Activated T-helper 17 cell treated with anti-CD3 and anti-CD28 coated beads, Interleukin-2, amount 50 U/mL, for 72 hours (primary cell): Measurements from ENCODE around the gene VCPKMT. TPM values are rescaled to one million over a fixed set of nuclear protein-coding genes. Genes with fewer than 3 reads are reported as not detected.

Experiments
- ATAC-seq: fragments of 150-1000 bp; cut with Tn5 transposase; replicated peaks from 2 replicates; pipeline ENCODE4 v1.10.0; 2021; ENCODE audit warnings: mild to moderate bottlenecking, moderate library complexity
- H3K27ac Mint-ChIP-seq: one replicate; pipeline ENCODE4 v1.8.0; 2022; ENCODE audit warnings: mixed read lengths
- H3K27me3 Mint-ChIP-seq: one replicate; pipeline ENCODE4 v1.8.0; 2022; ENCODE audit warnings: mixed read lengths
- H3K36me3 Mint-ChIP-seq: one replicate; pipeline ENCODE4 v1.8.0; 2022; ENCODE audit warnings: low read depth, mild to moderate bottlenecking, mixed read lengths
- H3K4me1 Mint-ChIP-seq: one replicate; pipeline ENCODE4 v1.8.0; 2022; ENCODE audit warnings: mixed read lengths
- H3K4me3 Mint-ChIP-seq: one replicate; pipeline ENCODE4 v1.8.0; 2022; ENCODE audit warnings: mild to moderate bottlenecking, mixed read lengths
- H3K9me3 Mint-ChIP-seq: one replicate; pipeline ENCODE4 v1.8.0; 2022; ENCODE audit warnings: mixed read lengths
- total RNA-seq, 2 donors: library from RNA; stranded (reverse); gene quantifications; one replicate each; pipeline ENCODE4 v1.2.3, GENCODE V29; 2022

VCPKMT gene
- total RNA-seq, 2 donors from 2014 or later: 8.2 to 11.4 TPM

- H3K4me1 Mint-ChIP-seq: peaks cover 21% of the 10 kb centered on the region
- no peak for ATAC-seq
- H3K9me3 Mint-ChIP-seq: no peaks in the 10 kb centered on the region
- H3K4me3 Mint-ChIP-seq: peak overlapping the region; percentile 73
- H3K36me3 Mint-ChIP-seq: peaks cover 37% of the 10 kb centered on the region
- H3K27me3 Mint-ChIP-seq: no peaks in the 10 kb centered on the region
- peak overlapping the region; percentile 47 for H3K27ac Mint-ChIP-seq
Measured at GRCh38 chr14:50103558-50103957, 12.8 kb downstream of the VCPKMT start.

- H3K27me3 Mint-ChIP-seq: no peaks in the 10 kb centered on the region
- peaks cover 29% of the 10 kb centered on the region for H3K4me1 Mint-ChIP-seq
- peaks cover 17% of the 10 kb centered on the region for H3K36me3 Mint-ChIP-seq
- H3K27ac Mint-ChIP-seq: no peak overlapping the region
- ATAC-seq: no peak
- H3K4me3 Mint-ChIP-seq: no peak overlapping the region
- H3K9me3 Mint-ChIP-seq: no peaks in the 10 kb centered on the region
Measured at GRCh38 chr14:50101417-50101816, 15.0 kb downstream of the VCPKMT start.

- H3K36me3 Mint-ChIP-seq: peaks cover 13% of the 10 kb centered on the region
- no peaks in the 10 kb centered on the region for H3K9me3 Mint-ChIP-seq
- H3K27ac Mint-ChIP-seq: peak overlapping the region; percentile 2
- H3K27me3 Mint-ChIP-seq: no peaks in the 10 kb centered on the region
- H3K4me3 Mint-ChIP-seq: peak overlapping the region; percentile 30
- peaks cover 35% of the 10 kb centered on the region for H3K4me1 Mint-ChIP-seq
- no peak for ATAC-seq
Measured at GRCh38 chr14:50100805-50101204, 15.6 kb downstream of the VCPKMT start.

GRCh38 chr14:50099335-50099734 lies 17.0 kb downstream of the VCPKMT start:
- peak; percentile 74 for ATAC-seq
- peaks cover 13% of the 10 kb centered on the region for H3K36me3 Mint-ChIP-seq
- H3K4me3 Mint-ChIP-seq: peak overlapping the region; percentile 30
- no peaks in the 10 kb centered on the region for H3K9me3 Mint-ChIP-seq
- peak overlapping the region; percentile 4 for H3K27ac Mint-ChIP-seq
- no peaks in the 10 kb centered on the region for H3K27me3 Mint-ChIP-seq
- peaks cover 38% of the 10 kb centered on the region for H3K4me1 Mint-ChIP-seq

- H3K4me1 Mint-ChIP-seq: peaks cover 42% of the 10 kb centered on the region
- H3K36me3 Mint-ChIP-seq: no peaks in the 10 kb centered on the region
- H3K27ac Mint-ChIP-seq: peak overlapping the region; percentile 4
- ATAC-seq: peak; percentile 74
- H3K27me3 Mint-ChIP-seq: no peaks in the 10 kb centered on the region
- H3K4me3 Mint-ChIP-seq: peak overlapping the region; percentile 54
- H3K9me3 Mint-ChIP-seq: no peaks in the 10 kb centered on the region
Measured at GRCh38 chr14:50095895-50096294, 20.5 kb downstream of the VCPKMT start.

- no peaks in the 10 kb centered on the region for H3K9me3 Mint-ChIP-seq
- no peak overlapping the region for H3K4me3 Mint-ChIP-seq
- no peak for ATAC-seq
- no peaks in the 10 kb centered on the region for H3K36me3 Mint-ChIP-seq
- H3K27me3 Mint-ChIP-seq: no peaks in the 10 kb centered on the region
- H3K27ac Mint-ChIP-seq: no peak overlapping the region
- H3K4me1 Mint-ChIP-seq: peaks cover 35% of the 10 kb centered on the region
Measured at GRCh38 chr14:50094056-50094755, 22.2 kb downstream of the VCPKMT start.

- ATAC-seq: no peak
- Mint-ChIP-seq H3K27me3 (no peaks in the 10 kb centered on the region), H3K4me3 (no peak overlapping the region), H3K9me3 (no peaks in the 10 kb centered on the region), H3K4me1 (peaks cover 37% of the 10 kb centered on the region), H3K27ac (peak overlapping the region; percentile 9), H3K36me3 (no peaks in the 10 kb centered on the region)
Measured at GRCh38 chr14:50093496-50093895, 22.9 kb downstream of the VCPKMT start.

GRCh38 chr14:50092006-50092555 lies 24.3 kb downstream of the VCPKMT start:
- Mint-ChIP-seq H3K27ac (no peak overlapping the region), H3K9me3 (no peaks in the 10 kb centered on the region), H3K27me3 (no peaks in the 10 kb centered on the region), H3K4me3 (no peak overlapping the region), H3K36me3 (peaks cover 13% of the 10 kb centered on the region), H3K4me1 (peaks cover 49% of the 10 kb centered on the region)
- ATAC-seq: no peak

GRCh38 chr14:50091240-50091913 lies 25.0 kb downstream of the VCPKMT start:
- no peak for ATAC-seq
- Mint-ChIP-seq H3K4me3 (no peak overlapping the region), H3K27ac (no peak overlapping the region), H3K9me3 (no peaks in the 10 kb centered on the region), H3K36me3 (peaks cover 15% of the 10 kb centered on the region), H3K27me3 (no peaks in the 10 kb centered on the region), H3K4me1 (peaks cover 45% of the 10 kb centered on the region)

GRCh38 chr14:50089208-50089607 lies 27.2 kb downstream of the VCPKMT start:
- ATAC-seq: no peak
- Mint-ChIP-seq H3K4me1 (peaks cover 58% of the 10 kb centered on the region), H3K9me3 (no peaks in the 10 kb centered on the region), H3K4me3 (peak overlapping the region; percentile 72), H3K27me3 (no peaks in the 10 kb centered on the region), H3K36me3 (peaks cover 27% of the 10 kb centered on the region), H3K27ac (no peak overlapping the region)

- no peaks in the 10 kb centered on the region for H3K27me3 Mint-ChIP-seq
- no peaks in the 10 kb centered on the region for H3K9me3 Mint-ChIP-seq
- H3K4me1 Mint-ChIP-seq: peaks cover 58% of the 10 kb centered on the region
- peak overlapping the region; percentile 72 for H3K4me3 Mint-ChIP-seq
- ATAC-seq: no peak
- peak overlapping the region; percentile 84 for H3K27ac Mint-ChIP-seq
- H3K36me3 Mint-ChIP-seq: peaks cover 27% of the 10 kb centered on the region
Measured at GRCh38 chr14:50088731-50089130, 27.6 kb downstream of the VCPKMT start.

GRCh38 chr14:50088117-50088515 lies 28.3 kb downstream of the VCPKMT start:
- Mint-ChIP-seq H3K36me3 (peaks cover 32% of the 10 kb centered on the region), H3K9me3 (no peaks in the 10 kb centered on the region), H3K4me3 (peak overlapping the region; percentile 72), H3K4me1 (peaks cover 52% of the 10 kb centered on the region), H3K27me3 (no peaks in the 10 kb centered on the region), H3K27ac (peak overlapping the region; percentile 84)
- no peak for ATAC-seq

GRCh38 chr14:50087341-50088116 lies 28.8 kb downstream of the VCPKMT start:
- Mint-ChIP-seq H3K36me3 (peaks cover 38% of the 10 kb centered on the region), H3K27ac (peak overlapping the region; percentile 84), H3K4me3 (peak overlapping the region; percentile 72), H3K27me3 (no peaks in the 10 kb centered on the region), H3K4me1 (peaks cover 49% of the 10 kb centered on the region), H3K9me3 (no peaks in the 10 kb centered on the region)
- ATAC-seq: no peak

- Mint-ChIP-seq H3K36me3 (peaks cover 50% of the 10 kb centered on the region), H3K9me3 (no peaks in the 10 kb centered on the region), H3K4me3 (peak overlapping the region; percentile 94), H3K4me1 (peaks cover 52% of the 10 kb centered on the region), H3K27ac (peak overlapping the region; percentile 87), H3K27me3 (no peaks in the 10 kb centered on the region)
- no peak for ATAC-seq
Measured at GRCh38 chr14:50086321-50086711, 30.1 kb downstream of the VCPKMT start.
